NCI-H2107 (cell line): ENCODE measurements around the gene TLE4.
"Not testable (repeated sequence)": the region's sequence is repeated elsewhere in the genome, so short reads cannot be mapped to it uniquely, and the experiment has no call there.

Experiments
- DNase-seq: peaks from one replicate; lab custom pipeline; 2025; lab: John Stamatoyannopoulos, UW

The TLE4 gene

DNA sequence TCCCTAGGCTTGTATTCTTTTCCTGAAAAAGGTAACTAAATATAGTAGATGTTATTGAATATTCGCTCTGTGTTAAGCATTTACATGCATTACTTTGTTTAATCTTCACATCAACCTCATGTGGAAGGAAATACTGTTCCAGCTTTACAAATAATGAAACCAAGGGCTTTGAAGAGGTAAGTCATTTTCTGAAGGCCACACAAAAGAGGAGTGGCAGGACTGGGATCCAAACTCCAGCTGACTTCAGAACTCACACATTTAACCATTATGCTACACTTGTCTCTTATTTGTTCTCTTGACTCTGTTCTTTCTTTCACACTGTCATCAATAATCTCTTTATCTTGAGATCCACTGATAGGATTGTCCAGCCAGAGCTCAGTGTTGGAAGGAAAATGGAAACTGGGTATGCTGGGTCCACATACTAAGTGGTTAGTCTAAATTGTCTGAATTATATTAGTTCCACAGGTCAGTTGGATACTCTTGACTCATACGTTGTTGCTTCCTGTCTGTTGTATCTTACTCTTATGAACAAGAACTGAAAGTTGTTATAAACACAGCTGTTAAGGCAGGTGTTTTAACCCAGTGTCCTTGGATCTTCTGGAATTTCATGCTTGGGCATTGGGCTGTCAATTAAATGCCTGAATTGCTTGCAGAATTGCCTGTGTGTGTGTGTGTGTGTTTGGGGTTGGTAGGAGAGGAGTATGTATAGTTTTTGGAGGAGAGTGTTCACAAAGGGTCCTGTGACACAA lies 65.6 kb downstream of the TLE4 start:
- DNase-seq, result no peak

DNA sequence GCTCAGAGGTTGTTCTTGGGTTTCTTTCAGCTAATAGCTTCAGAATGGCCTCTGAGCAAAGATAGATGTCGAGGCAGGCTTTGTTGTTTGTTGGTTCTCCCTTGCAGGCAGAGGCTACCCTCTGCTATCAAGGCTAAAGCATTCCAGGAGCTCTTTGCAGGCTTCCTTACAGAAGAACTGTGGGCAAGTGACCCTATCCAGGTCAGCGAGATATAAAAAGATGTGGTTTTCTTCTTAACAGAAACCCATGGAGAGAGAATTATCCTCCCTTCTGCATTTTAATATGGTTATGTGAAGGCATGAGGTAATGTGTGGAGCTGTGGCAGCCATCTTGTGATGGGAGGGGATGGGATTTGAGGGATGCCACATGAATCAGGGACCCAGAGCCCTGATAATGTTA lies 67.0 kb downstream of the TLE4 start:
- no peak for DNase-seq

GRCh38 chr9:79639354-79639753 lies 67.6 kb downstream of the TLE4 start:
- no peak for DNase-seq

- DNase-seq, result not testable (repeated sequence)
Measured at GRCh38 chr9:79640067-79640466, 68.3 kb downstream of the TLE4 start.

DNA sequence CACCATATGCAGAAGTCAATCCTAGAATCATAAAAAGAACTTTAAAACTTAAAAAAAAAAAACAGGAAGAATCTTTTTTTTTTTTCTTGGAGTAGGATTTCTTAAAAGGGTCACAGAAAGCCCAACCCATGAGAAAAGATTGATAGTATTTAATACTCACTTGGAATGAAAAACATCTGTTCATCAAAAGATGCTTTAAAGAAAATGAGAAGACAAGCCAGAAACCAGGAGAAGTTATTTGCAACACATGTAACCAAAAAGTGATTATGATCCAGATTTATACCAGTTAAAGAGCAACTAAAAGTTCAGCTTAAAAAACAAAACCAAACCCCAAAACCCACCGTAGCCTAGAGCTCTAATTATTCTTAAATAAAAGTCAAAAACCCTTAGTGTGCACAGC lies 69.3 kb downstream of the TLE4 start:
- DNase-seq, result no peak

DNA sequence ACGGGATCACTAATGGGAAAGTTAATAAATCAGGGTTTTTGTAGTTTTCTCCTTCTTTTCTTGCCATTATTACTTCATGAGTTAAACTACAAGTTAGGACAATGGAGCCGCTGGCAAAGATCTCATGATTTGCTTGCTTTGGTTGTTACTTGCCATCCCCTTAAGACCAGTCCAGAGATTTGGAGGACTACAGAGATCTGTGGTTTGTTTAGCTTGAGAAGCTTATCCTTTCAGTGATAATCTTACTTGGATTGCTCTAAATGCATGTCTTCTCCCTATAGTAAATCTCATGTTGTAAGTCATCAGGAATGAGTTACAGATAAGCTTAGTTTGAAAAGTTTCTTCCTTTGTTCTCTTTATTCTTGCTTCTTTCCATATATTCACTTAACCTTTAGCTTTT lies 70.9 kb downstream of the TLE4 start:
- no peak for DNase-seq

- DNase-seq, result no peak
Measured at GRCh38 chr9:79644048-79644447, 72.3 kb downstream of the TLE4 start.

DNA sequence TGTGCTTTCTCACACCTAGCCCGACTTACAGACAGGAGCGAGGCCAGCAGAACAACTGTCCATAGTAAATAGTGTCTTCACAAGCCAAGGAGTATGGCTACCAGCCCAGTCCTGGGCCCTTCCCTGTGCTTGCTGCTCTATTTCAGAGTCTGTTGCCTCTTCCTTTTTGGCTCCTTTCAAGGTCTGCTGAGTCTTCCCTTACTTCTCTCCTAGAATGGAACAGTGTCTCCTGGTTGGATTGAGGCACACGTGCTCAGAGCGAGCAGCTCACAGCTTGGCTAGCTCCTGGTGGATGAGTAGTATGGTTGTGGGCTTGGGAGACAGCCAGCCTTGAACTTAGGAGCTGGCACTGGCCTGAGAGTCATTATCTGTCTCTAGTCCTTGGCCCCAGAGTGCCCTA lies 72.8 kb downstream of the TLE4 start:
- no peak for DNase-seq

- no peak for DNase-seq
Measured at GRCh38 chr9:79645110-79645509, 73.3 kb downstream of the TLE4 start.

DNA sequence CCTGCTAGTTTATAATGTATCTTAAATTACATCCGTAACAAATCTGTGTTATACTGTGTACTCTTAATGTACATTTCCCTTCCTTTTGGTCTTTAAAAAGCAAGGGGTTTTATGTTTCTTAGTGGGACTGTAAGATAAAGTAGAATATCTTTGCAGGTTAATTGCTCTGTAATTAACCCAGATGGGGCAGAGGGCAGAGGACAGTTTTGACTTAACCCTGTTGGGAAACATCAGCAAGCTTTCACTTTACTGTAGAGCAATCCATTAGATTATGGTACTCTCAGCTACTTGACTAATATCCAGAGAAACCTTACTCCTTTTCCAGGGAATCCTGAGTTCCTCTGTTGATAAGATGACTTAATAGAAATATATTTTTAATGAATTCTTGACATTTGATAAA lies 74.3 kb downstream of the TLE4 start:
- DNase-seq, result no peak

DNA sequence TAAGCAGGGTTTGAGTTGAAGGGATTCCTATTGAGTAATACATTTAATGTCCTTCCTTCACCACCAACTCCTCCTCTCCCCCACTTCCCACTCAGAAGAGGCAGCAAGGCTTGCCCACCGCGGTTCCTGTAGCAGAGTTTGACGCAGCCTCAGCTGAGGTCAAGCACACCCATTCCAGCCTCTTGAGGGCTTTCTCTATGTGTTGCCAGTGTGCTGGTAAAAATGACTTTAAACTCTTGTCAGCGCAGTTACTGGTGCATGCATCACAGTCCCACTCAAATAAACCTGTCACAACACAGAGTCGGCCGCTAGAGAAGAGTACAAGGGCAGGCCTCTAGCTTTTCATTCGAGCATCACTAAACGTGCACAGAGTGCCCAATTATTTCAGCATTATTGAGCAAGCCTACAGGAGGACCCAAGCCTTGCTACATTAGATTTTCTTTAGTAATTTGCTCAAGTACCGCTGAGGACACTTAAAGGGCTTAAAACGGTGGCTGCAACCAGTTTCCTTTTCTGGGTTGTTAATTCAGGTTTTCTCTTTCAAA lies 79.6 kb downstream of the TLE4 start:
- peak; percentile 52 for DNase-seq

- no peak for DNase-seq
Measured at GRCh38 chr9:79652598-79652997, 80.8 kb downstream of the TLE4 start.

DNA sequence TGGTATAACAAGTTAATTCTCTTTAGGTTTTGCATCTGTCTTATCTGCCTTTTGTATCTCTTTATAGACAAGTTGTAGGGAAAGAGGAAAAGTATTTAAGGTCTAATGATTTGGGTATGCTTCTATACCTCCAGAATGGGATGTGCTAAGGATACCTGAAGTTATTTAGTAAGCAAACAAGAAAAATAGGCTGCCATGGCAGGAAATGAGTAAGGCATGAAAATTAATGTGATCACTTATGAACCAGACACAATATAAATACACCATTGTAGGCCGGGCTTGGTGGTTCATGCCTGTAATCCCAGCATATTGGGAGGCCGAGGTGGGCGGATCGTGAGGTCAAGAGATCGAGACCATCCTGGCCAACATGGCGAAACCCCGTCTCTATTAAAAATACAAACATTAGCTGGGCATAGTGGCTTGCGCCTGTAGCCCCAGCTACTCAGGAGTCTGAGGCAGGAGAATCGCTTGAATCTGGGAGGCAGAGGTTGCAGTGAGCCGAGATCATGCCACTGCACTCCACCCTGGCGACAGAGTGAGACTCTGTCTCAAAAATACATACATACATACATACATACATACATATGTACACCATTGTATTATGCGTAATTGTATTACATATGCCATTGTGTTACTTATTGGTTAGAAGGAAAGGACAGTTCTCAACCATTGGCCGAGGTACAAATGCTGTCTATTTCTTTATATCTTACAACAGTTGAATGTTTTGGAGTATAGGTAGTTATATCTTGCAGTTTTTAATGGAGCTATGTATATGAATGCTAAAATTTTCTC lies 83.0 kb downstream of the TLE4 start:
- DNase-seq, result not testable (repeated sequence)

GRCh38 chr9:79655551-79655950 lies 83.8 kb downstream of the TLE4 start:
- no peak for DNase-seq

GRCh38 chr9:79656169-79656568 lies 84.4 kb downstream of the TLE4 start:
- DNase-seq, result no peak

- DNase-seq, result no peak
Measured at GRCh38 chr9:79657891-79658290, 86.1 kb downstream of the TLE4 start.

GRCh38 chr9:79658926-79659325 lies 87.2 kb downstream of the TLE4 start:
- no peak for DNase-seq

GRCh38 chr9:79660615-79661014 lies 88.8 kb downstream of the TLE4 start:
- DNase-seq, result no peak

GRCh38 chr9:79661279-79661678 lies 89.5 kb downstream of the TLE4 start:
- DNase-seq, result no peak

DNA sequence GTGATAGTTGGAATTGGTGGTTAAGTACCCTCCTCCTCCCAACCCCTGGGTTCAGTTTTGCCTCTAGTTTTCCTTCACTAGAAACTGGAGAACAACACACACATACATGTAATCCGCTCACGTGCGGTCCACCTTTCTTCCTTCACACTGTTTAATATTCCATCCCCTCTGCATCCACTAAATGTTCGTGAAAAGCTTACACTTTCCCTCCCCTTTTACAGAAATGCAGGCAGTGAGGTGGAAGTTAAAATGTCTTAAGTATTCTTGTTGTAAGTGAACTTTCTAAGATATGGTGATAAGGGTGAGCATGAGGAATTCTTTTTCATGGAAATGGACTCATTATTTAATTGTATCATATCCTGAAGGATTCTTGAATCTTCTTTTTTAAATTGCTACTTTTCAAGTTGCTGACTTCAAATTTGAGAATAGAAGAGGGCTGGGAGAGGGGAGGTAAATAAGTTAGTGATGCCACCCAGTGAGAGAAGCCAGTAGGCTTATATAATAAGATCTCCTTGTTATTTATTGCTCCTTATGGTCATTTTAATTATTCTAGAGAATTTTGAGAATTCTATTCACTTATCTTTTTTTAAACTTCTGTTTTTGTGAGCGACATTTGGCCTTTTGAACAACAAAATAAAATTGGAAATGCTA lies 90.2 kb downstream of the TLE4 start:
- no peak for DNase-seq

- no peak for DNase-seq
Measured at GRCh38 chr9:79662537-79662956, 90.8 kb downstream of the TLE4 start.

GRCh38 chr9:79663300-79663699 lies 91.5 kb downstream of the TLE4 start:
- DNase-seq, result no peak

GRCh38 chr9:79663878-79664277 lies 92.1 kb downstream of the TLE4 start:
- no peak for DNase-seq
